Upper lobe of left lung (tissue), 6 donors: ENCODE data around the gene HLA-DPB1. TPM values are rescaled to one million over a fixed set of nuclear protein-coding genes. Genes with fewer than 3 reads are reported as not detected.

Experiments used
- ATAC-seq, 2 donors: fragments of 200-7000 bp; cut with Tn5 transposase; one replicate each; pipeline ENCODE4 v1.9.1; 2022; ENCODE audit warnings: mild to moderate bottlenecking in 2 of 2, moderate library complexity in 2 of 2; ENCODE audit not compliant: low FRiP score in 2 of 2
- DNase-seq, 2 donors: peaks; one replicate each; pipeline ENCODE4 v3.0.0-alpha.2; 2019 to 2020
- H3K27ac ChIP-seq, 4 donors: fragments of 200-600 bp; sonication (generic); one replicate each; pipeline ENCODE4 v1.5.1; 2016 to 2019
- H3K27me3 ChIP-seq, 4 donors: fragments of 200-600 bp; sonication (generic); one replicate each; pipeline ENCODE4 v1.5.1; 2017 to 2019
- H3K36me3 ChIP-seq, 4 donors: fragments of 200-600 bp; sonication (generic); one replicate each; pipeline ENCODE4 v1.5.1; 2016 to 2019
- H3K4me1 ChIP-seq, 4 donors: fragments of 200-600 bp; sonication (generic); one replicate each; pipeline ENCODE4 v1.5.1; 2018 to 2019
- H3K4me3 ChIP-seq, 4 donors: fragments of 200-600 bp; sonication (generic); one replicate each; pipeline ENCODE4 v1.5.1; 2017 to 2019; ENCODE audit warnings: mild to moderate bottlenecking in 2 of 4, moderate library complexity in 1 of 4
- H3K9me3 ChIP-seq, 4 donors: fragments of 200-600 bp; sonication (generic); one replicate each; pipeline ENCODE4 v1.5.1; 2018 to 2019
- EP300 ChIP-seq, 4 donors: sonication (generic); formaldehyde crosslinking; IDR thresholded peaks; one replicate each; pipeline ENCODE4 v1.5.1; 2017; ENCODE audit warnings: antibody characterized with exemption in 4 of 4, control low read depth in 2 of 4
- POLR2A ChIP-seq, 4 donors: fragments of 450-650 bp; IDR thresholded peaks; one replicate each; pipeline ENCODE4 v1.5.1; 2016 to 2017; ENCODE audit warnings: antibody characterized with exemption in 4 of 4, mild to moderate bottlenecking in 2 of 4
- POLR2AphosphoS5 ChIP-seq, 2 donors: sonication (generic); formaldehyde crosslinking; IDR thresholded peaks; one replicate each; pipeline ENCODE4 v1.5.1; 2017; ENCODE audit warnings: antibody characterized with exemption in 2 of 2
- WGBS, 2 donors: methylation state at CpG; one replicate each; pipeline ENCODE4 v1.1.5; 2017 to 2018; 5-methylcytosine and 5-hydroxymethylcytosine counted together
- total RNA-seq, 6 donors: library from RNA; depleted of rRNA in 4 of 6; stranded (reverse); fragments of >200 nt in 4 of 6; gene quantifications; one replicate each; pipeline versions ENCODE4 v1.1.0 to v1.2.1, GENCODE V29; 2016 to 2021
- TF ChIP-seq, protein P1 (sequence below), 6 experiments: fragments of 450-650 bp in 4 of 6; fragments of 200-600 bp in 2 of 6; sonication (generic) in 2 of 6; IDR thresholded peaks; one replicate each; pipeline ENCODE4 v1.5.1; 2016 to 2019; ENCODE audit warnings: antibody characterized with exemption in 6 of 6
- donor health status: DM: no; HTN: no; CAD: no; lungs with moderate emphysema.
- donor health status: DM: no; HTN: yes; CAD: no; lungs with severe emphysema.

HLA-DPB1 gene
- total RNA-seq, 6 donors from 2014 or later = 194 to 697 (median 373) TPM

GRCh38 chr6:33080127-33081089, 4.6 kb downstream of the HLA-DPB1 start:
- WGBS, 2 donors = 29 to 38% methylated on average over 45 to 48 of the region's 49 CpGs
- ATAC-seq = peak; percentile 65 to 83
- DNase-seq = peak; percentile 85 to 88
- Histone ChIP-seq H3K9me3 (no peaks in the 10 kb centered on the region), H3K27me3 (no peaks in the 10 kb centered on the region), H3K4me1 (peaks cover 15 to 29% (median 24%) of the 10 kb centered on the region in 4 donors), H3K4me3 (peak overlapping the region; percentile 39 to 47 (median 44)), H3K27ac (peak overlapping the region; percentile 84 to 92 (median 88)), H3K36me3 (peaks cover 4 to 20% (median 6%) of the 10 kb centered on the region in 4 donors)
- TF ChIP-seq POLR2A (IDR thresholded peaks at IDR 0.05) (peak in 3 of 4 donors; percentile 27 to 57 (median 33)), EP300 (IDR thresholded peaks at IDR 0.05) (peak in 1 of 4 donors; percentile 17), POLR2AphosphoS5 (IDR thresholded peaks at IDR 0.05) (peak; percentile 58 to 84)
- TF ChIP-seq, protein P1, sequence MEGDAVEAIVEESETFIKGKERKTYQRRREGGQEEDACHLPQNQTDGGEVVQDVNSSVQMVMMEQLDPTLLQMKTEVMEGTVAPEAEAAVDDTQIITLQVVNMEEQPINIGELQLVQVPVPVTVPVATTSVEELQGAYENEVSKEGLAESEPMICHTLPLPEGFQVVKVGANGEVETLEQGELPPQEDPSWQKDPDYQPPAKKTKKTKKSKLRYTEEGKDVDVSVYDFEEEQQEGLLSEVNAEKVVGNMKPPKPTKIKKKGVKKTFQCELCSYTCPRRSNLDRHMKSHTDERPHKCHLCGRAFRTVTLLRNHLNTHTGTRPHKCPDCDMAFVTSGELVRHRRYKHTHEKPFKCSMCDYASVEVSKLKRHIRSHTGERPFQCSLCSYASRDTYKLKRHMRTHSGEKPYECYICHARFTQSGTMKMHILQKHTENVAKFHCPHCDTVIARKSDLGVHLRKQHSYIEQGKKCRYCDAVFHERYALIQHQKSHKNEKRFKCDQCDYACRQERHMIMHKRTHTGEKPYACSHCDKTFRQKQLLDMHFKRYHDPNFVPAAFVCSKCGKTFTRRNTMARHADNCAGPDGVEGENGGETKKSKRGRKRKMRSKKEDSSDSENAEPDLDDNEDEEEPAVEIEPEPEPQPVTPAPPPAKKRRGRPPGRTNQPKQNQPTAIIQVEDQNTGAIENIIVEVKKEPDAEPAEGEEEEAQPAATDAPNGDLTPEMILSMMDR (IDR thresholded peaks at IDR 0.05) = no peak

- 73 to 80% methylated on average over 15 to 16 of the region's 16 CpGs for WGBS, 2 donors
- Histone ChIP-seq H3K27ac (peak overlapping the region; percentile 84 to 92 (median 88)), H3K4me3 (peak overlapping the region; percentile 39 to 47 (median 44)), H3K27me3 (no peaks in the 10 kb centered on the region), H3K4me1 (peaks cover 15 to 25% (median 19%) of the 10 kb centered on the region in 4 donors), H3K36me3 (peaks cover 7 to 28% (median 12%) of the 10 kb centered on the region in 4 donors), H3K9me3 (no peaks in the 10 kb centered on the region)
- peak in 1 of 2 donors; percentile 1 for ATAC-seq
- no peak for TF ChIP-seq POLR2A (IDR thresholded peaks at IDR 0.05)
- TF ChIP-seq, protein P1 (IDR thresholded peaks at IDR 0.05) = no peak
- no peak for TF ChIP-seq POLR2AphosphoS5 (IDR thresholded peaks at IDR 0.05)
- no peak for TF ChIP-seq EP300 (IDR thresholded peaks at IDR 0.05)
- no peak for DNase-seq
Observed at GRCh38 chr6:33081098-33081824, 5.5 kb downstream of the HLA-DPB1 start.

- Histone ChIP-seq H3K4me3 (no peak overlapping the region), H3K36me3 (peaks cover 7 to 43% (median 17%) of the 10 kb centered on the region in 4 donors), H3K27ac (peak overlapping the region in 2 of 4 donors; percentile 73 to 92), H3K4me1 (peaks cover 10 to 25% (median 16%) of the 10 kb centered on the region in 4 donors), H3K9me3 (no peaks in the 10 kb centered on the region), H3K27me3 (no peaks in the 10 kb centered on the region)
- ATAC-seq (peak in 1 of 2 donors; percentile 39), DNase-seq (no peak)
- WGBS, 2 donors = 0 to 51% methylated on average over 2 of the region's 2 CpGs
- TF ChIP-seq, protein P1 (IDR thresholded peaks at IDR 0.05) = peak; percentile 28 to 85 (median 54)
- no peak for TF ChIP-seq POLR2AphosphoS5 (IDR thresholded peaks at IDR 0.05)
Observed at GRCh38 chr6:33082702-33083101, 6.9 kb downstream of the HLA-DPB1 start.

GRCh38 chr6:33085627-33086026, 9.8 kb downstream of the HLA-DPB1 start:
- ATAC-seq (no peak), DNase-seq (no peak)
- no peak overlapping the region for H3K4me3 ChIP-seq
- peaks cover 7 to 45% (median 17%) of the 10 kb centered on the region in 4 donors for H3K36me3 ChIP-seq
- no peaks in the 10 kb centered on the region for H3K27me3 ChIP-seq
- 60 to 95% methylated on average over 8 of the region's 8 CpGs for WGBS, 2 donors
- H3K9me3 ChIP-seq = no peaks in the 10 kb centered on the region
- peaks cover 4 to 17% (median 12%) of the 10 kb centered on the region in 4 donors for H3K4me1 ChIP-seq
- TF ChIP-seq EP300 (IDR thresholded peaks at IDR 0.05) (no peak), POLR2AphosphoS5 (IDR thresholded peaks at IDR 0.05) (no peak), POLR2A (IDR thresholded peaks at IDR 0.05) (no peak)
- TF ChIP-seq, protein P1 (IDR thresholded peaks at IDR 0.05) = no peak
- H3K27ac ChIP-seq = no peak overlapping the region
